Activated CD8-positive, alpha-beta T cell treated with anti-CD3 and anti-CD28 coated beads for 36 hours (primary cell): Measurements from ENCODE around the gene C1orf159. TPM values are rescaled to one million over a fixed set of nuclear protein-coding genes. Genes with fewer than 3 reads are reported as not detected.

Experiments
- ATAC-seq: fragments of 200-7000 bp; cut with Tn5 transposase; one replicate; pipeline ENCODE4 v1.10.0; 2021; ENCODE audit warnings: mild to moderate bottlenecking, moderate library complexity
- CTCF ChIA-PET: fragments of 350-600 bp; sonication (Branson Sonifier 250); formaldehyde crosslinking; loops from one replicate; lab custom pipeline; 2021; ENCODE audit warnings: antibody characterized with exemption; lab: Charles Lee
- POLR2A ChIA-PET: fragments of 350-600 bp; sonication (Branson Sonifier 250); formaldehyde crosslinking; loops from one replicate; lab custom pipeline; 2021; ENCODE audit warnings: antibody characterized with exemption; lab: Charles Lee
- DNase-seq: peaks from one replicate; pipeline ENCODE4 v3.0.0-alpha.2; 2020
- H3K27ac Mint-ChIP-seq: one replicate; pipeline ENCODE4 v1.8.0; 2021; ENCODE audit warnings: mild to moderate bottlenecking, mixed read lengths
- H3K27me3 Mint-ChIP-seq: one replicate; pipeline ENCODE4 v1.8.0; 2021; ENCODE audit warnings: mixed read lengths
- H3K36me3 Mint-ChIP-seq: one replicate; pipeline ENCODE4 v1.8.0; 2021; ENCODE audit warnings: low read depth, mixed read lengths
- H3K4me1 Mint-ChIP-seq: one replicate; pipeline ENCODE4 v1.8.0; 2021; ENCODE audit warnings: low read depth, mixed read lengths
- H3K4me3 Mint-ChIP-seq: one replicate; pipeline ENCODE4 v1.8.0; 2021; ENCODE audit warnings: mild to moderate bottlenecking, moderate library complexity, mixed read lengths
- H3K9me3 Mint-ChIP-seq: one replicate; pipeline ENCODE4 v1.8.0; 2021; ENCODE audit warnings: mixed read lengths
- CTCF ChIP-seq: fragments of 200-600 bp; IDR thresholded peaks from one replicate; pipeline ENCODE4 v1.8.0; 2022; ENCODE audit warnings: antibody characterized with exemption, mild to moderate bottlenecking
- intact Hi-C: fragments of 100-400 bp; cut with micrococcal nuclease; formaldehyde crosslinking; loops from one replicate; pipeline ENCODE4 v1.10.0; 2022
- total RNA-seq, 2 experiments: library from RNA; stranded (reverse); gene quantifications; one replicate each; pipeline ENCODE4 v1.2.3, GENCODE V29; 2021

The C1orf159 gene
- total RNA-seq, 2 experiments from 2014 or later: 17.5 to 20.3 TPM

- H3K9me3 Mint-ChIP-seq: no peaks in the 10 kb centered on the region
- ATAC-seq (no peak), DNase-seq (no peak)
- intact Hi-C loops: no loop called here
- no peaks in the 10 kb centered on the region for H3K27me3 Mint-ChIP-seq
- POLR2A ChIA-PET: no interaction called here
- TF ChIP-seq CTCF: no peak
- no peak overlapping the region for H3K4me3 Mint-ChIP-seq
- H3K27ac Mint-ChIP-seq: no peak overlapping the region
- no peaks in the 10 kb centered on the region for H3K4me1 Mint-ChIP-seq
- CTCF ChIA-PET: no interaction called here
- H3K36me3 Mint-ChIP-seq: no peaks in the 10 kb centered on the region
These were observed 28.4 kb downstream of the C1orf159 start for GRCh38 chr1:1087351-1088028.

GRCh38 chr1:1086911-1087341 lies 29.0 kb downstream of the C1orf159 start:
- H3K36me3 Mint-ChIP-seq: no peaks in the 10 kb centered on the region
- no peak for ATAC-seq
- no peak overlapping the region for H3K4me3 Mint-ChIP-seq
- intact Hi-C loops: no loop called here
- TF ChIP-seq CTCF: no peak
- no peaks in the 10 kb centered on the region for H3K9me3 Mint-ChIP-seq
- no peaks in the 10 kb centered on the region for H3K27me3 Mint-ChIP-seq
- H3K4me1 Mint-ChIP-seq: no peaks in the 10 kb centered on the region
- no peak for DNase-seq
- CTCF ChIA-PET: no interaction called here
- POLR2A ChIA-PET: no interaction called here
- no peak overlapping the region for H3K27ac Mint-ChIP-seq

DNA sequence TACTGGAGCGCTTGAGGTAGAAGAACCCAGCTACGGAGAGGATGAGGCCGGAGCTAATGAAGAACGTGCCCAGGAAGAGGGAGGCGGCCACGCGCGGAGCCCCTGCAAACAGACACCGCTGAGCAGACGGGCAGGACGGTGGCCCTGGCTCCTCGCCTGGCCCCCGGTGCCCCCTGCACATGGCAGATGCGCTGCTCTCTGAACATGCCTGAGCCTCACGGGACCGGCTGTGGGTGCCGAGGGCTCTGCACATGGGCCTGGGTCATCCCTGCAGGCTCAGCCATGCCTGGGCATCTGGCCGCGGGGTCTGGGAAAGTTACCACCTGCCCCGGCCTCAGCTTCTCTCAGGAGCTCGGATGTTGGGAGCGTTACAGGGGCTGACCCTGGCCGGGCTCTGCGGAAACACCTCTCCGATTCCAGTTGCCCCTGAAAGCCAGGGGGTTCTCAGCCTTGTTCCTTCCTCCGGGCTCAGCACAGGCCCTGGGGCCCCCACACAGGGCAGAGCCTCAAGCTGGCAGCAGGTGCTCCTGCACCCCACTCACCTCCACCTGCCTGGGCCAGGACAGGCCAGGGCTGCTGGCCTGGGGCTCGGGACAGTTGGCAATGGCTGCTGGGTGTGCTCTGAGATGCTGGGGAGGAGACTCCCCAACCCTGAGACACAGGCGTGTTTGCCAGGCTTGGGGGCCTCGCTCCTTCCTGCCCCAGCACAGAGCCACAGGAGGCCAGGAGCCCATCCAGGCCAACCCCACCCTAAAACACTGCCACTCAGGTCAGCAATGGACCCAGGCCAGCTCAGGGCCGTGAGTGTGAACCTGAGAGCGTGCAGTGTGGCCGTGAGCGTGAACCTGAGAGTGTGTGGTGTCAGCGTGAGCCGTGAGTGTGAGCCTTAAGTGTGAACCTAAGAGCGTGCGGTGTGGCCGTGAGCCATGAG lies 29.7 kb downstream of the C1orf159 start:
- Mint-ChIP-seq H3K4me3 (no peak overlapping the region), H3K4me1 (no peaks in the 10 kb centered on the region), H3K27me3 (no peaks in the 10 kb centered on the region), H3K9me3 (no peaks in the 10 kb centered on the region), H3K27ac (no peak overlapping the region), H3K36me3 (no peaks in the 10 kb centered on the region)
- ATAC-seq (no peak), DNase-seq (peak; percentile 4)
- intact Hi-C loops: no loop called here
- CTCF ChIA-PET: no interaction called here
- no peak for TF ChIP-seq CTCF
- POLR2A ChIA-PET: no interaction called here

DNA sequence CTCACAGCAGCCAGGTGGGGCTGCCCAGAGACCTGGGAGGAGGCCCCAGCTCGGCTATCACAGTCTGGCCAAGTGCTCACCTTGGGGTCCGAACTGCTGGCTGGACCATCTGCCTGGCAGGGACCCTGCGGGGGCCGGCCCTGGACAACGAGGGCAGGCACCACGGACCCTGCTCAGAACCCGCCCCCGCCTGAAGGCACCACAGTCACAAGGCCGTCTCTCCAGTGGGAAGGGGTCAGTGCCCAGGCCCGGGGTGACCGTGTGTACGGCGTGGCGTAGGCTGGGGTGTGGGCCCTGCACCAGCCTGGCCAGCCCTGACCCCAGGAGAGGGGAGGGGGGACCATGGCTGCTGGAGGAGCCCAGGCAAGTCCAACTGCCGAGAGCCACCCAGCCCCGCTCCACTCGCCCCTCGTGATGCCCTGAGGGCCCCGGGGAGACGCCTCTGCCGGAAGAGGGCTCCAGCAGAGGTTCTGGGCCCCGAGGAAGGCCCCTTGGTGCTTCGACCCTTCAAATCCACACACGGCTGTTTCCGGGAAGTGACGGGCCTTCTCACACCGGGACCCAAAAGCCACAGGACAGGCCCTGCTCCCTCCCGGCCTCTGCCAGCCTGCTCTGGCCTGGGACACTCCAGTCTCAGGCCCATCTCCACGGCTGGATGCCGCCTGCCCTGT lies 30.6 kb downstream of the C1orf159 start:
- POLR2A ChIA-PET: no interaction called here
- CTCF ChIA-PET: no interaction called here
- DNase-seq (no peak), ATAC-seq (no peak)
- no peak for TF ChIP-seq CTCF
- H3K36me3 Mint-ChIP-seq: no peaks in the 10 kb centered on the region
- no peak overlapping the region for H3K4me3 Mint-ChIP-seq
- intact Hi-C loops: no loop called here
- H3K27ac Mint-ChIP-seq: no peak overlapping the region
- H3K27me3 Mint-ChIP-seq: no peaks in the 10 kb centered on the region
- no peaks in the 10 kb centered on the region for H3K9me3 Mint-ChIP-seq
- peaks cover under 1% of the 10 kb centered on the region for H3K4me1 Mint-ChIP-seq
